Kidney (tissue), 14 donors: Measurements from ENCODE around the gene DCLRE1B. TPM values are rescaled to one million over a fixed set of nuclear protein-coding genes. Genes with fewer than 3 reads are reported as not detected.

Experiments
- DNase-seq, 5 donors: peaks; one replicate each; pipeline ENCODE4 v3.0.0-alpha.2; 2013 to 2020
- FAIRE-seq: peaks from 2 replicates; lab custom pipeline; 2012; peaks lifted over from hg19 to GRCh38; lab: Jason Lieb, UNC
- H3K27ac ChIP-seq, 2 donors: one replicate each; pipeline ENCODE4 v1.7.0; 2013; ENCODE audit warnings: low read depth in 2 of 2, low read length in 2 of 2, inconsistent platforms in 1 of 2
- H3K27me3 ChIP-seq: one replicate; pipeline ENCODE4 v1.7.1; 2013; ENCODE audit warnings: low read length, inconsistent platforms; ENCODE audit not compliant: control insufficient read depth, insufficient read depth
- H3K36me3 ChIP-seq, 3 donors: one replicate each; pipeline versions ENCODE4 v1.7.0 to v1.7.1; 2013; ENCODE audit warnings: low read length in 3 of 3, control low read depth in 1 of 3, inconsistent platforms in 1 of 3; ENCODE audit not compliant: insufficient read depth in 3 of 3, control insufficient read depth in 2 of 3
- H3K4me1 ChIP-seq, 3 donors: one replicate each; pipeline versions ENCODE4 v1.7.0 to v1.7.1; 2013; ENCODE audit warnings: low read length in 3 of 3, inconsistent platforms in 1 of 3, low read depth in 1 of 3; ENCODE audit not compliant: control insufficient read depth in 2 of 3, insufficient read depth in 2 of 3
- H3K4me3 ChIP-seq, 3 donors: one replicate each; pipeline versions ENCODE4 v1.7.0 to v1.8.1; 2013; ENCODE audit warnings: low read length in 3 of 3, control low read depth in 1 of 3, inconsistent platforms in 1 of 3
- H3K9ac ChIP-seq, 3 donors: one replicate each; pipeline versions ENCODE4 v1.7.0 to v1.7.1; 2013; ENCODE audit warnings: low read length in 3 of 3, control low read depth in 1 of 3, inconsistent platforms in 1 of 3
- H3K9me3 ChIP-seq, 3 donors: one replicate each; pipeline versions ENCODE4 v1.7.0 to v1.7.1; 2013; ENCODE audit warnings: low read length in 3 of 3, control low read depth in 1 of 3, inconsistent platforms in 1 of 3; ENCODE audit not compliant: control insufficient read depth in 2 of 3, insufficient read depth in 1 of 3
- CTCF ChIP-seq: IDR thresholded peaks from 3 replicates; pipeline ENCODE4 v1.5.1; 2012; ENCODE audit warnings: mild to moderate bottlenecking, moderate library complexity, borderline replicate concordance; ENCODE audit not compliant: insufficient read depth; ENCODE audit errors: extremely low read depth
- intact Hi-C: fragments of 100-400 bp; cut with DNase I; formaldehyde crosslinking; loops from one replicate; pipeline ENCODE4 v1.11.1; 2022
- polyA plus RNA-seq: library from polyadenylated mRNA; stranded (reverse); fragments of 350-450 nt; fragmentation: Illumina TruSeq; extraction: RNeasy Lipid Tissue Mini Kit (QIAGEN cat#74804); gene quantifications from one replicate; pipeline ENCODE4 v1.2.3, GENCODE V29; 2014; ENCODE audit warnings: low read depth, low replicate concordance; ENCODE audit not compliant: insufficient read depth
- total RNA-seq: library from RNA; stranded (reverse); fragmentation: NEBNext Ultra II Directional; extraction: Animal tissue kit (Norgen Biotek cat#: 25700); gene quantifications from one replicate; pipeline ENCODE4 v1.2.1, GENCODE V29; 2021
- donor health status: control.
- donor health status: control.
- donor health status: control.
- donor health status: control.
- donor health status: control.
- donor health status: DM: yes; HTN: yes; CAD: no.
- donor health status: Normal renal cell carcinoma (clear cell type).

The DCLRE1B gene
- total and polyA plus RNA-seq, 2 donors from 2014 or later = 1.4 to 6.1 TPM

- H3K4me1 ChIP-seq = no peaks in the 10 kb centered on the region
Measured at GRCh38 chr1:113859478-113860175, 45.5 kb upstream of the DCLRE1B start.

GRCh38 chr1:113860891-113861290 lies 44.2 kb upstream of the DCLRE1B start:
- Histone ChIP-seq H3K4me3 (no peak overlapping the region), H3K9me3 (no peaks in the 10 kb centered on the region)

More at GRCh38 chr1:113859478-113860175, 45.5 kb upstream of the DCLRE1B start:
- FAIRE-seq = no peak
- Histone ChIP-seq H3K36me3 (no peaks in the 10 kb centered on the region), H3K27me3 (no peaks in the 10 kb centered on the region), H3K4me3 (no peak overlapping the region), H3K27ac (no peak overlapping the region), H3K9me3 (no peaks in the 10 kb centered on the region), H3K9ac (no peak overlapping the region)
- no peak for TF ChIP-seq CTCF
- intact Hi-C loops = no loop called here
- no peak for DNase-seq

GRCh38 chr1:113861641-113862040 lies 43.5 kb upstream of the DCLRE1B start:
- no peak overlapping the region for H3K4me3 ChIP-seq
- no peaks in the 10 kb centered on the region for H3K9me3 ChIP-seq
- TF ChIP-seq CTCF = no peak
- FAIRE-seq (no peak), DNase-seq (no peak)
- no peaks in the 10 kb centered on the region for H3K4me1 ChIP-seq
- H3K27me3 ChIP-seq = no peaks in the 10 kb centered on the region
- no peak overlapping the region for H3K9ac ChIP-seq
- H3K27ac ChIP-seq = no peak overlapping the region
- intact Hi-C loops = no loop called here
- no peaks in the 10 kb centered on the region for H3K36me3 ChIP-seq

More at GRCh38 chr1:113860891-113861290, 44.2 kb upstream of the DCLRE1B start:
- H3K4me1 ChIP-seq = no peaks in the 10 kb centered on the region
- DNase-seq (no peak), FAIRE-seq (no peak)
- intact Hi-C loops = no loop called here
- no peaks in the 10 kb centered on the region for H3K36me3 ChIP-seq
- H3K27ac ChIP-seq = no peak overlapping the region
- no peaks in the 10 kb centered on the region for H3K27me3 ChIP-seq
- H3K9ac ChIP-seq = no peak overlapping the region
- TF ChIP-seq CTCF = no peak
